ENCODE data around the gene IFITM2.

GRCh38 chr11:278001-278951 lies 29.3 kb upstream of the IFITM2 start, which contains the start of gene NLRP6:
- TF ChIP-seq CEBPG (CRISPR knock-in tag; IDR thresholded peaks at IDR 0.05) (no peak), ZHX1 (CRISPR knock-in tag; IDR thresholded peaks at IDR 0.05; ENCODE audit: low read depth) (no peak), CTCF (CRISPR knock-in tag; IDR thresholded peaks at IDR 0.05) (no peak)

Data from HepG2 (cell line).